ENCODE data around the gene RNF182. TPM values are rescaled to one million over a fixed set of nuclear protein-coding genes. Genes with fewer than 3 reads are reported as not detected.

RNF182 gene
- total RNA-seq, 1 experiment from 2014 or later, result 3.7 TPM

DNA sequence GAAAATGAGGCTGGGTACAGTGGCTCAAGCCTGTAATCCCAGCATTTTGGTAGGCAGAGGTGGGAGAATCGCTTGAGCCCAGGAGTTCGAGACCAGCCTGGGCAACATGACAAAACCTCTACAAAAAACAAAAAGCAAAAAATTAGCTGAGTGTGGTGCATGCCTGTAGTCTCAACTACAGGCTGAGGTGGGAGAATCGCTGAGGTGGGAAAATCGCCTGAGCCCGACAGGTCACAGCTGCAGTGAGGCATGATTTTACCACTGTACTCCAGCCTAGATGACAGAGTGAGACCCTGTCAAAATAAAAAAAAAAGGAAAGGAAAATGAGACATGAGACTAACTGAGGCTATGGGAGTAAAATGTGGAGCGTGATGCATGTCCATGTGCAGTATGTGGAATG lies 104.9 kb downstream of the RNF182 start:
- peaks cover 0 to 5% of the 10 kb centered on the region in 2 experiments; a peak in 3 of 5 replicates for H3K9me3 Mint-ChIP-seq

More for the DNA sequence above, 104.9 kb downstream of the RNF182 start:
- no peak overlapping the region for H2BK20ac ChIP-seq (ENCODE audit: low read depth, low read length, poor library complexity, severe bottlenecking)
- H2AFZ ChIP-seq (ENCODE audit: low read length), result no peak overlapping the region
- H3K18ac ChIP-seq (ENCODE audit: insufficient read length, low read depth, low read length), result no peak overlapping the region
- no peaks in the 10 kb centered on the region for H3K79me1 ChIP-seq (ENCODE audit: insufficient read depth, low read depth, low read length, poor library complexity, severe bottlenecking)
- H2BK12ac ChIP-seq (ENCODE audit: insufficient read length, low read depth, low read length), result no peak overlapping the region
- H4K20me1 ChIP-seq (ENCODE audit: control insufficient read depth, insufficient read depth, insufficient read length), result no peaks in the 10 kb centered on the region
- no peak overlapping the region for H2BK5ac ChIP-seq (ENCODE audit: insufficient read length, low read length)
- H3K4me2 ChIP-seq (ENCODE audit: insufficient read depth, insufficient read length, low read length), result no peak overlapping the region
- no peak overlapping the region for H3K9ac ChIP-seq (ENCODE audit: extremely low read depth, insufficient read length, low read length)
- Mint-ChIP-seq H3K27ac (no peak overlapping the region; a peak in 2 of 7 replicates), H3K27me3 (ENCODE audit: low read depth) (peaks cover 21% of the 10 kb centered on the region), H3K4me3 (no peak overlapping the region), H3K36me3 (ENCODE audit: insufficient read depth in 1 of 3, low read depth in 3 of 3) (peaks cover 0 to 13% (median 0%) of the 10 kb centered on the region in 3 experiments; a peak in 3 of 7 replicates), H3K4me1 (peaks cover 8 to 9% of the 10 kb centered on the region in 2 experiments)
- H2BK15ac ChIP-seq (ENCODE audit: low read depth, low read length), result no peak overlapping the region
- H3K14ac ChIP-seq (ENCODE audit: insufficient read depth, low read length), result no peak overlapping the region
- H3K9me3 ChIP-seq (ENCODE audit: control insufficient read depth, low read depth, low read length), result no peaks in the 10 kb centered on the region
- H3K4me1 ChIP-seq (ENCODE audit: insufficient read depth, low read length), result peaks cover 2% of the 10 kb centered on the region; the same call in 1 of the 2 replicates
- no peak for TF ChIP-seq CTCF (conservative IDR thresholded peaks at IDR 0.05)
- no peak overlapping the region for H3K4ac ChIP-seq (ENCODE audit: low read depth, low read length)
- H3K79me2 ChIP-seq (ENCODE audit: insufficient read depth, low read length), result no peaks in the 10 kb centered on the region
- no CpG with 5 or more reads among the region's 6 CpGs for WGBS (ENCODE audit: extremely low coverage, insufficient read length, low lambda C conversion rate)
- no peak overlapping the region for H2BK120ac ChIP-seq (ENCODE audit: low read depth, low read length, poor library complexity, severe bottlenecking)
- H3K27ac ChIP-seq (ENCODE audit: insufficient read length, low read depth, low read length), result no peak overlapping the region
- no peaks in the 10 kb centered on the region for H3K27me3 ChIP-seq (ENCODE audit: insufficient read depth, low read length)
- DNase-seq, result no peak
- no peak overlapping the region for H4K5ac ChIP-seq (ENCODE audit: insufficient read length, low read depth, low read length)
- no peak overlapping the region for H3T11ph ChIP-seq (ENCODE audit: low read length)
- H4K91ac ChIP-seq (ENCODE audit: insufficient read length, low read depth, low read length), result no peak overlapping the region
- H4K8ac ChIP-seq (replicated peaks; ENCODE audit: insufficient read length, low read depth, low read length), result no peak overlapping the region
- H3K23ac ChIP-seq (ENCODE audit: insufficient read length, low read depth, low read length), result no peak overlapping the region
- H3K56ac ChIP-seq (ENCODE audit: insufficient read length, low read depth, low read length), result no peak overlapping the region
- no peaks in the 10 kb centered on the region for H3K23me2 ChIP-seq (ENCODE audit: insufficient read length, low read depth, low read length, poor library complexity, severe bottlenecking)
- no peak overlapping the region for H2AK5ac ChIP-seq (ENCODE audit: insufficient read length, low read length)

Other genes starting within 250 kb of the RNF182 start
- gene RANBP9, start 213.1 kb upstream of the RNF182 start, total RNA-seq (2021), result 35.8 and 37.2 TPM in 2 replicates
- 32.0 and 35.4 TPM in 2 replicates for gene MCUR1, start 110.4 kb upstream of the RNF182 start, total RNA-seq (2021)
- 6.5 and 7.0 TPM in 2 replicates for gene CD83, start 192.8 kb downstream of the RNF182 start, total RNA-seq (2021)